GM12874 (cell line): ENCODE results near the gene ZBTB9.

Experiments used
- TF ChIP-seq, protein P1 (sequence below): IDR thresholded peaks from 2 replicates; pipeline ENCODE4 v1.5.1; 2011; ENCODE audit warnings: low read depth, mild to moderate bottlenecking, control low read depth, low read length, moderate library complexity; ENCODE audit not compliant: insufficient read depth

ZBTB9 gene

DNA sequence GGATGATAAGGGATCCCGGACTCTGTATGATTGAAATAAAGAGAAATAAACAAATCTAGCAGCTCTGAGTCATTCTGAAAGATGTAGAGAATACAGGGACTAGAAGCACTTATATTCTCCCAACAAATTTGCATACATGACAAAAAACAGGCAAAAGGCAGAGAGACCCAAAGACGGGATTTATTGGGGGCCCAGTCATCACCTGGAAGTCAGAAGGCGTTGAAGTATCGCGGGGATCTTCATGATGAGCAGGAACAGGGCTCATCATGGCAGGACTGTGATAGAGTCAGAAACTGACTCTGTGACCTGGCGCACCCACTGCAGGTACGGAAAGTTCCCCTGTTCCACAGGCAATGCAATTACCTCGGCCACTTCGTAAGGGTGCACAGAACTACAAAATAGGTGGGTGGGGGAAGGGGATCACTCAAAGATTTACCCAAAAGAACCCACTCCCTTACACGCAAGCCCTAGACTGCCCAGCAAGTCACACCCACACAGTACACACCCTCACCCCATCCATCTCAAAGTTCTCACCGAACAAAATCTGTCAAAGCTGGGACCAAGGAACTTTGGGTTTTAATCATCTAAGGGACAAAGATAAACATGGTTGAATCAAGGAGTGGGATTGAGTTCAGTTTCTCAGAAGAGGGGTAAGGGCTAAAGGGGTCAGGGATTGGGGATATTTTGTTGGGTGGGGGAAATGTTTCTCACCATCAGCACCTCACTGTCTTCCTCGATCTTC, 37.8 kb upstream of the ZBTB9 start:
- TF ChIP-seq, protein P1, sequence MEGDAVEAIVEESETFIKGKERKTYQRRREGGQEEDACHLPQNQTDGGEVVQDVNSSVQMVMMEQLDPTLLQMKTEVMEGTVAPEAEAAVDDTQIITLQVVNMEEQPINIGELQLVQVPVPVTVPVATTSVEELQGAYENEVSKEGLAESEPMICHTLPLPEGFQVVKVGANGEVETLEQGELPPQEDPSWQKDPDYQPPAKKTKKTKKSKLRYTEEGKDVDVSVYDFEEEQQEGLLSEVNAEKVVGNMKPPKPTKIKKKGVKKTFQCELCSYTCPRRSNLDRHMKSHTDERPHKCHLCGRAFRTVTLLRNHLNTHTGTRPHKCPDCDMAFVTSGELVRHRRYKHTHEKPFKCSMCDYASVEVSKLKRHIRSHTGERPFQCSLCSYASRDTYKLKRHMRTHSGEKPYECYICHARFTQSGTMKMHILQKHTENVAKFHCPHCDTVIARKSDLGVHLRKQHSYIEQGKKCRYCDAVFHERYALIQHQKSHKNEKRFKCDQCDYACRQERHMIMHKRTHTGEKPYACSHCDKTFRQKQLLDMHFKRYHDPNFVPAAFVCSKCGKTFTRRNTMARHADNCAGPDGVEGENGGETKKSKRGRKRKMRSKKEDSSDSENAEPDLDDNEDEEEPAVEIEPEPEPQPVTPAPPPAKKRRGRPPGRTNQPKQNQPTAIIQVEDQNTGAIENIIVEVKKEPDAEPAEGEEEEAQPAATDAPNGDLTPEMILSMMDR = no peak

DNA sequence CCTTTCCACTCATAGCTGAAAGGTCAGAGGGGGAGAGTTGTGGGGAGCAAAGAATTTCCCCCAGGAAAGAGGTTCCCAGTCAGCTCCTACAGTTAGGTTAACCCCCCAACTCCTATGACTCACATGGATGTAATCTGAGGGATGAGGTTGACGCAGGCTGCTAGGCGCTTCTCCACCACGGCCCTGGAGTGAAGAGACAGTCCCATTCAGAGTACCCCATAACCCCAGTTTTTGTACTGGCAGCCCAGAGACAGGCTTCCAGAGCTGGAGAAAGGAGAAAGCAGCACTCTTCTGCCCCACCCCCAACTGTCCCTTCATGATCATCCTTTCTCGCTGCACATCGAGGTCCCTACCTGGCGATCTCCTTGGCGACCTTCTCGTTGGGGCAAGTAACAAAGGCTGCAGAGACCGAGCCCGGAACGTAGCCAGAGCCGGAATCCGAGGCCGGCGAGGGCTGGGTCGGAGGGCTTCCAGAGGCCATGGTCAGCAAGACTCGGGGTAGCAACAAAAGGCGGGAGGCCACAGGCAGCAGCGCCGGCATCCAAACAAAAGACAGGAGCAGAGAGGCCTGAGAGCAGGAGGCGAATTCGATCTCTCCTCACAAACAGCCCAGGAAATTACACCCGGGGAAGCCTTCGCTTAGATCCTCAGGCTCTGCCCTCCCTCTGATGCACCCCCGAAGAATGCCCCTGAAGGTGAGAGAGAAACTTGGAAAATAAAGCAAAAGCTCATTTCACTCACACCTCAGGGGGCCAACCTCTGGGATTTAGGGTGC, 37.1 kb upstream of the ZBTB9 start:
- TF ChIP-seq, protein P1 = no peak

DNA sequence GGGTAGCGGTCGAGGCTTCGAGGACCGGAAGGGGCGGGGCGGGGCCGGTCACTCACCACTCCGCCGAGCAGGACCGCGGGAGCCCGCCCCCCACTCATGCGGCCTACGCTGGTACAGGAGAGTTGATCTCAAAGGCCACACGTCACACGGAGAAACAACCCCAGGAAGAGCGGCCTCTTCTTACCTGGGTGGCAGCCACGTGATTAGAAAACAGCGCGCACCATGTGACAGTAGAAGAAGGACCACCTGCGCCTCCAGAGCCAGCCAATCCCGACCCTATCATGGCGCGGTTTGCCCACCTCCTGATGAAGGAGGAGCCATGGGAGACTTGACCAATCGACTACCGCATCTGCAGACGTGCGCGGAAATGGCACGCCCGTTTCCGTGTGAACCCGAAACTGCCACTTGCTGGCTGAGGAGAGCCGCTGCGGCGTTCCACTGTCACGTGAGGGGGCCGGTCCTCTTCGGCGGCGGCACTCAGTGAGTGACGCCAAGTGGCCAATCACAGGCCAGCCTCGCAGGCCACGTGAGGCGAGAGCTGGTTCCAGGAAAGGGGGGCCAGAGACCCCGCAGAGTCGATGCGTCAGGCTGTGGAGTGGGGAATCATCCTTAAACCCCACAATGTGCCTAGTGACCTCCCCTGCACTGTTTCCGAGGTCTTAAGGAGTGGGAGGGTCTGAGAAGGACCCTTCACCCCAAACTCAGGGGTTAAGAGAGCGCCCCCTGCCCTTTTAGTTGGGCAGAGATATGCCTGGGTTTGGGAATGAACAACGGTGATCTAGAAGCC, 36.3 kb upstream of the ZBTB9 start, which contains the start of gene CUTA:
TSS of gene CUTA (minus strand) at position 205 of the 787 bp plus-strand sequence. CDS start at position 98, 107 bp downstream.
- TF ChIP-seq, protein P1 = peak; percentile 48

DNA sequence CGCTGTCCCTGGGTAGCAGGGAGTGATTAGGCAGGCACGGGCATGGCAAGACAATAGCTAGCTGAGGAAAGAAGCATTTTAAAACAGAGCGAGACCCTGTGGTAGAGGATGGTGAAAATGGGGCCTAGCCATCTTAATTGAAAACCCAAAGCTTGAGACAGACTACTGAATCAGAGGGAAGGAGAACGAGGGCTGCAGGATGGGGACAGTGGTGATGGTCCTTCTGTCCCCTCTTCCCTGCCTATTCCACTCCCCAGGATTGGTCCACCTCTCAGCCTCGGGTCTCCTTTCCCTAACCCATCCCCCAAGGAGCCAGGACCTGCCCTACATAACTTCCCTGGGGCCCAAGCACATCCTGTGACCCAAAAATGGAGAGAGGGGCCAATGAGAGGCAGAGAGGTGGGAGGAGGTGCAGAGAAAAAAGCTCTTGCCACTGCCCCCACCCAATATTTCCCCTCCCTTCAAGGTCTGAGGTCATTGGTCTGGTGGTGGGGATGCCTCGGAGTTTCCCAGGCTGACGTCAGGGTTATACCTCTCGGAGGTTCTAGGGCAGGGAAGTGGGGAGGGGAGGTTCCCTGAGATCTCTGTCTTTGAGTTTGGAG, 35.6 kb upstream of the ZBTB9 start:
- TF ChIP-seq, protein P1 = no peak

DNA sequence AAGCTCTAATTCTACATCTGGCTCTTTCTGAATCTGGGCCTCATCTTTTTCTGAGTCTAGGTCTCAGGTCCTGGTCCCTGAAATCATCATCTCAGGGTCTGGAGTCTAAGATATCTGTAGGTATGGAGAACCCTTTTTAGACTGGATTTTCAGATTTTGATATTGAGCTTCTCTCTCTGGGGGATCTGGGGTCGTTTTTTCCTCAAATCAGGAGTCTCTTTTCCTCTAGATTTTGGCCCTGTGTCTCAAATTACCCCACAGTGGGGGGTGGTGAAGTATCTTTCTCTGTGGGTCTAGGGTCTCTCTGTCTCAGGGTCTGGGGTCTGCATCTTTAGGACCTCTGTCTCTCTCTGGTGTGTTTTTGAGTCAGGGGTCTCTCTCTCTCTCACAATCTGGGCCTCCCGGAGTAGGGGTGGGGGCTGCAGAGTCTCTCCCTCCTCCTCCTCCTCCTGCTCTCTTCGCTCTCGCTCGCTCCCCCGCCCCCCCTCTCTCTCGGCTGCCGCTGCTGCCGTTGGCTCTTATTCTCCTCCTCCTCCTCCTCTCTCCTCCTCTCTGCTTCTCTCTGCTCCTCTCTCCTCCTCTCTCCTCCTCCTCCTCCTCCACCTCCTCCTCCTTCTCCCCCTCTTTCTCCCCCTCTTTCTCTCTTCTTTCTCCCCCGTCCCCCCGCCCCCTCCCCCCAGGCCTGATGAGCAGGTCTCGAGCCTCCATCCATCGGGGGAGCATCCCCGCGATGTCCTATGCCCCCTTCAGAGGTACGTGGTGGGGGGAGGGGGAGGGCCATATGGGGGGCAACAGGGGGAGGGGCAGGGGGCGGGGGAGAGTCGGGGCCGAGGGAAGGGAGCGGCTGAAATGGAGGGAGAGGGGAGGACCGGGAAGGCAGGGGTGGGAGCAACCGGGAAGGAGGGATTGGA, 34.5 kb upstream of the ZBTB9 start, which contains the start of gene SYNGAP1:
TSS of gene SYNGAP1 (plus strand) at position 486 of the 911 bp plus-strand sequence. CDS start at position 686, 200 bp downstream.
- TF ChIP-seq, protein P1 = no peak

DNA sequence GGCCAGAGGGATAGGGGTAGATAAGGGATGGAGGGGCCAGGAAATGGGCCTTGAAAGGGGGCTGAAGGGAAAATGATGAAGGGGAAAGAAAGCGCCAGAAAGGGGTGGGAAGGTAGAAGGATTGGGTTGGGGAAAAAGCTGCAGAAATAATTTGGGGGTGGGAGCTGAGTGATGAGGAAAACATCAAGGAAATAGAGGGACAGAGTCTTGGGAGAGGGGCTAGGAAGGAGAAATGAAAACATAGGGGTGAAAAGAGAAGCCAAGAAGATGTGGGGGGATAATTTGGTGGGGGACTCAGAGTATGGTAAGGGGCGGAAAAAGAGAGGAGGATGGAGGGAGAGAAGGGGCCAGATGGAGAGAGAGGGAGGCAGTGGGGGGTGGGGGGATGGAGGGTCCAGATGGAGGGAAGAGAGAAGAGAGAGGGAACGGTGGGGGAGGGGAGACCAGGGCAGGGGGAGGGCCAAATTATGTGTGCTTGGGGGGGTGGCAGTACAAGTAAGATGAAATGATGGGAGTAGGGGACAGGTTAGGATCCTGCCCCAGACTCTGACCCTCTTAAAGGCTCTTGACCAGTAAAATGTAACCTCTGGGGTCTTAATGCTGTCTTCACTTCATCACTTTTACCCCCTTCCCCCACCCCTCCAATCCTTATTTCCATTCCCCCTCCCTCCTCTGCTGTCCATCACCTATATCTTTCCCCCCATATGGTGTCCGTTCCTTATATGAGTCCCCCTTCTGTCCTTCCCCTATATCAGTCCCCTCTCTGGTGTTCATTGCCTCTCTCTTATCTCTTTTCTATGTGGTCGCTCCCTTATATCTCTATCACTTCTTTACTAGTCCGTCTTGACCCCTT, 33.7 kb upstream of the ZBTB9 start:
- TF ChIP-seq, protein P1 = no peak
